H1 (cell line): ENCODE data around the gene MAPK1. TPM values are rescaled to one million over a fixed set of nuclear protein-coding genes. Genes with fewer than 3 reads are reported as not detected.
"Not testable (repeated sequence)": the region's sequence is repeated elsewhere in the genome, so short reads cannot be mapped to it uniquely, and the experiment has no call there.

Experiments used
- CTCF ChIA-PET: fragments of 300-600 bp; sonication (Branson Sonifier 250); formaldehyde crosslinking; loops from one replicate; lab custom pipeline; 2021; ENCODE audit not compliant: partially characterized antibody; lab: Charles Lee
- POLR2A ChIA-PET: fragments of 300-600 bp; sonication (Branson Sonifier 250); formaldehyde crosslinking; loops from one replicate; lab custom pipeline; 2021; ENCODE audit warnings: inconsistent platforms; ENCODE audit not compliant: partially characterized antibody; lab: Charles Lee
- DNase-seq, 2 experiments: peaks; one replicate each; pipeline versions ENCODE4 v3.0.0 to v3.0.0-alpha.2; 2010 to 2022; ENCODE audit warnings: low spot score in 2 of 2, low read depth in 1 of 2, mixed read lengths in 1 of 2
- FAIRE-seq: peaks from 2 replicates; lab custom pipeline; 2011; peaks lifted over from hg19 to GRCh38; lab: Jason Lieb, UNC
- H2AFZ ChIP-seq: 2 replicates; pipeline ENCODE4 v1.8.1; 2012; ENCODE audit warnings: low read length, inconsistent platforms
- H2AK5ac ChIP-seq: 2 replicates; pipeline ENCODE4 v1.6.1; 2013; ENCODE audit warnings: low read depth, low read length
- H2BK120ac ChIP-seq: replicated peaks from 2 replicates; pipeline ENCODE3; 2013; ENCODE audit warnings: low read depth, low read length, inconsistent platforms
- H2BK12ac ChIP-seq: 2 replicates; pipeline ENCODE4 v1.6.1; 2013; ENCODE audit warnings: low read depth, low read length
- H2BK15ac ChIP-seq: 2 replicates; pipeline ENCODE4 v1.6.1; 2013; ENCODE audit warnings: low read length
- H2BK20ac ChIP-seq: 2 replicates; pipeline ENCODE4 v1.6.1; 2013; ENCODE audit warnings: low read length
- H2BK5ac ChIP-seq: 2 replicates; pipeline ENCODE4 v1.6.1; 2013; ENCODE audit warnings: low read depth, low read length
- H3K14ac ChIP-seq: 2 replicates; pipeline ENCODE4 v1.6.1; 2013; ENCODE audit warnings: inconsistent platforms; ENCODE audit not compliant: insufficient read length
- H3K18ac ChIP-seq: 2 replicates; pipeline ENCODE4 v1.6.1; 2013; ENCODE audit warnings: low read length; ENCODE audit errors: extremely low read depth
- H3K23ac ChIP-seq: 2 replicates; pipeline ENCODE4 v1.6.1; 2013; ENCODE audit warnings: inconsistent platforms; ENCODE audit not compliant: insufficient read length
- H3K23me2 ChIP-seq: 2 replicates; pipeline ENCODE4 v1.6.1; 2013; ENCODE audit warnings: low read depth, low read length
- H3K27ac ChIP-seq: 2 replicates; pipeline ENCODE4 v1.6.1; 2011; ENCODE audit warnings: low read depth, low read length, inconsistent platforms
- H3K27me3 ChIP-seq, 4 experiments: replicated peaks in 1 of 4; 1 replicate in 1 of 4; 2 replicates in 3 of 4; pipeline versions ENCODE4 v1.6.1 to v1.8.1; 2011 to 2013; ENCODE audit warnings: low read length in 3 of 4, mild to moderate bottlenecking in 3 of 4, inconsistent platforms in 2 of 4, mixed read lengths in 2 of 4, moderate library complexity in 1 of 4; ENCODE audit not compliant: control insufficient read depth in 3 of 4, insufficient read depth in 3 of 4; ENCODE audit errors: extremely low read depth in 1 of 4
- H3K36me3 ChIP-seq, 4 experiments: 2 replicates each; pipeline versions ENCODE4 v1.6.1 to v1.8.1; 2011 to 2013; ENCODE audit warnings: mild to moderate bottlenecking in 4 of 4, low read length in 3 of 4, moderate library complexity in 2 of 4, control low read depth in 1 of 4, inconsistent platforms in 1 of 4; ENCODE audit not compliant: insufficient read depth in 4 of 4, control insufficient read depth in 2 of 4
- H3K4ac ChIP-seq: replicated peaks from 2 replicates; pipeline ENCODE3; 2013; ENCODE audit warnings: low read length, low read depth, mixed read lengths, inconsistent platforms; ENCODE audit not compliant: insufficient read length
- H3K4me1 ChIP-seq, 4 experiments: replicated peaks in 1 of 4; 1 replicate in 1 of 4; 2 replicates in 3 of 4; pipeline versions ENCODE4 v1.6.1 to v1.8.1; 2011 to 2013; ENCODE audit warnings: low read length in 3 of 4, inconsistent platforms in 2 of 4, mixed read lengths in 1 of 4; ENCODE audit not compliant: insufficient read depth in 4 of 4, control insufficient read depth in 3 of 4
- H3K4me2 ChIP-seq, 2 experiments: 2 replicates each; pipeline versions ENCODE4 v1.6.1 to v1.8.1; 2011 to 2013; ENCODE audit warnings: low read depth in 2 of 2, low read length in 2 of 2, control low read depth in 1 of 2, inconsistent platforms in 1 of 2, mild to moderate bottlenecking in 1 of 2; ENCODE audit not compliant: insufficient read depth in 1 of 2
- H3K4me3 ChIP-seq, 4 experiments: fragments of 200-600, 300-600 bp in 1 of 4; sonication (generic), shearing (Covaris generic), sonication (Bioruptor Twin) in 1 of 4; 2 replicates each; pipeline versions ENCODE4 v1.5.1 to v1.8.1; 2011 to 2016; ENCODE audit warnings: low read length in 4 of 4, low read depth in 3 of 4, control low read depth in 2 of 4, inconsistent platforms in 2 of 4, mild to moderate bottlenecking in 2 of 4, mixed read lengths in 1 of 4, moderate library complexity in 1 of 4; ENCODE audit not compliant: insufficient read depth in 2 of 4; ENCODE audit errors: extremely low read depth in 1 of 4
- H3K56ac ChIP-seq: replicated peaks from 2 replicates; pipeline ENCODE3; 2013; ENCODE audit warnings: low read depth, mild to moderate bottlenecking, mixed read lengths, low read length, inconsistent platforms; ENCODE audit not compliant: insufficient read length
- H3K79me1 ChIP-seq: 2 replicates; pipeline ENCODE4 v1.6.1; 2013; ENCODE audit warnings: low read depth, low read length, control low read depth
- H3K79me2 ChIP-seq, 2 experiments: 2 replicates each; pipeline versions ENCODE4 v1.6.1 to v1.8.1; 2012 to 2013; ENCODE audit warnings: low read length in 2 of 2, mild to moderate bottlenecking in 2 of 2, inconsistent platforms in 1 of 2; ENCODE audit not compliant: insufficient read depth in 2 of 2, control insufficient read depth in 1 of 2
- H3K9ac ChIP-seq, 4 experiments: replicated peaks in 1 of 4; 1 replicate in 1 of 4; 2 replicates in 3 of 4; pipeline versions ENCODE4 v1.6.1 to v1.8.1; 2011 to 2013; ENCODE audit warnings: low read depth in 3 of 4, low read length in 3 of 4, control low read depth in 2 of 4, mild to moderate bottlenecking in 2 of 4, moderate library complexity in 2 of 4, inconsistent platforms in 1 of 4; ENCODE audit errors: extremely low read depth in 1 of 4
- H3K9me3 ChIP-seq, 2 experiments: 2 replicates each; pipeline versions ENCODE4 v1.6.1 to v1.8.1; 2012 to 2013; ENCODE audit warnings: mild to moderate bottlenecking in 2 of 2, moderate library complexity in 2 of 2, control low read depth in 1 of 2, inconsistent platforms in 1 of 2, low read depth in 1 of 2, low read length in 1 of 2, mixed read lengths in 1 of 2; ENCODE audit not compliant: insufficient read depth in 2 of 2
- H4K20me1 ChIP-seq, 2 experiments: replicated peaks in 1 of 2; 2 replicates each; pipeline versions ENCODE3 to v1.8.1; 2011 to 2013; ENCODE audit warnings: inconsistent platforms in 2 of 2, low read length in 2 of 2, mild to moderate bottlenecking in 1 of 2; ENCODE audit not compliant: insufficient read depth in 2 of 2, control insufficient read depth in 1 of 2
- H4K5ac ChIP-seq: 2 replicates; pipeline ENCODE4 v1.6.1; 2013; ENCODE audit warnings: low read length, low read depth, mixed read lengths, inconsistent platforms; ENCODE audit not compliant: insufficient read length
- H4K8ac ChIP-seq: 2 replicates; pipeline ENCODE4 v1.8.0; 2013; ENCODE audit warnings: mild to moderate bottlenecking, moderate library complexity, low read length, inconsistent platforms; ENCODE audit not compliant: insufficient read depth; ENCODE audit errors: extremely low read depth
- H4K91ac ChIP-seq: replicated peaks from 2 replicates; pipeline ENCODE3; 2013; ENCODE audit warnings: low read length, mixed read lengths, inconsistent platforms; ENCODE audit not compliant: insufficient read length
- WGBS, 2 experiments: shearing (Covaris generic) in 1 of 2; methylation state at CpG; one replicate each; pipeline versions ENCODE4 v1.1.6 to v1.1.7; 2013 to 2015; ENCODE audit warnings: low lambda C conversion rate in 2 of 2, mixed read lengths in 2 of 2, inconsistent platforms in 1 of 2, low coverage in 1 of 2, missing lambda C conversion rate in 1 of 2; ENCODE audit not compliant: insufficient replicate concordance in 2 of 2, insufficient coverage in 1 of 2, insufficient read length in 1 of 2; ENCODE audit errors: extremely low coverage in 1 of 2, missing lambda C conversion rate in 1 of 2; 5-methylcytosine and 5-hydroxymethylcytosine counted together
- polyA plus RNA-seq, 7 experiments: library from polyadenylated mRNA; depleted of rRNA in 3 of 7; stranded (reverse) in 5 of 7; unstranded in 2 of 7; fragments of >200 nt in 5 of 7; fragments of 200-250 nt in 2 of 7; gene quantifications; 1 replicate in 5 of 7; 2 replicates in 1 of 7; 4 replicates in 1 of 7; pipeline versions ENCODE4 v1.2.1 to v1.2.3, GENCODE V29; 2011 to 2013; ENCODE audit warnings: missing spikeins in 2 of 7, mixed read lengths in 2 of 7
- total RNA-seq: library from RNA; stranded (reverse); fragmentation: NEBNext Ultra II Directional; extraction: Animal tissue kit (Norgen Biotek cat#: 25700); gene quantifications from 2 replicates; pipeline ENCODE4 v1.2.1, GENCODE V29; 2021

The MAPK1 gene
- total and polyA plus RNA-seq, 2 of the 8 experiments (the other 6 are each of a cell fraction or from before 2014, with no cell fraction given): 28.1 to 101 TPM

DNA sequence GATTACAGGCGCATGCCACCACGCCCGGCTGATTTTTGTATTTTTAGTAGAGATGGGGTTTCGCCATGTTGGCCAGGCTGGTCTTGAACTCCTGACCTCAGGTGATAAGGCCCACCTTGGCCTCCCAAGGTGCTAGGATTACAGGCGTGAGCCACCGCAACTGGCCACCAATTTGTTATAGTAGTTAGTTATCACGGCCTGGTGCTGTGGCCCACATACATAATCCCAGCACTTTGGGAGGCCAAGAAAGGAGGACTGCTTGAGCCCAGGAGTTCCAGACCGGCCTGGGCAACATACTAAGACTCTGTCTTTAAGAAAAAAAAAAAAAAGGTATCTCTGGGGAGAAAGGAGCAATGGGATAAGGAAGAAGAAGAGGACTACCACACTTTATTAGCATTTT, 62.1 kb downstream of the MAPK1 start:
- H4K91ac ChIP-seq, H4K5ac ChIP-seq, H4K8ac ChIP-seq, H3K27ac ChIP-seq, H3K23me2 ChIP-seq, H2BK12ac ChIP-seq, H3K18ac ChIP-seq, H3K4me3 ChIP-seq, H4K20me1 ChIP-seq, H3K9ac ChIP-seq, H2AK5ac ChIP-seq, H3K23ac ChIP-seq, H3K56ac ChIP-seq, H2BK20ac ChIP-seq, H2BK5ac ChIP-seq, H2AFZ ChIP-seq, H3K4me1 ChIP-seq, H3K79me1 ChIP-seq, DNase-seq, H3K27me3 ChIP-seq, H3K4ac ChIP-seq, POLR2A ChIA-PET, H2BK120ac ChIP-seq, H3K9me3 ChIP-seq, H3K4me2 ChIP-seq, H2BK15ac ChIP-seq, FAIRE-seq, H3K14ac ChIP-seq: not testable (repeated sequence)
- CTCF ChIA-PET: interaction anchor here (0.8 kb wide), 1 partner anchor 9 kb away, joined by 3 read pairs; no protein-coding TSS in a partner anchor
- Histone ChIP-seq H3K36me3 (peaks cover 8 to 63% (median 35%) of the 10 kb centered on the region in 4 experiments; a peak in 7 of 8 replicates), H3K79me2 (peaks cover 0 to 24% of the 10 kb centered on the region in 2 experiments; a peak in 2 of 4 replicates)
- WGBS, 2 experiments: 94% methylated on average over 8 of the region's 8 CpGs; no CpG with 5 or more reads in 1 of the 2 experiments
